Measurements from ENCODE around the gene PDE7B. TPM values are rescaled to one million over a fixed set of nuclear protein-coding genes. Genes with fewer than 3 reads are reported as not detected.

The PDE7B gene
- total RNA-seq, 1 donor from 2014 or later = 12.6 TPM

GRCh38 chr6:136093835-136094234, 242.3 kb downstream of the PDE7B start:
- no peak for TF ChIP-seq CTCF (IDR thresholded peaks at IDR 0.05; ENCODE audit: borderline replicate concordance)
- Histone ChIP-seq H3K27ac (replicated peaks) (peak overlapping the region; percentile 81), H3K9me3 (replicated peaks) (peaks cover 16% of the 10 kb centered on the region), H3K4me3 (no peak overlapping the region), H3K36me3 (no peaks in the 10 kb centered on the region), H3K27me3 (ENCODE audit: low read depth) (no peaks in the 10 kb centered on the region), H3K4me1 (peaks cover 52% of the 10 kb centered on the region)
- DNase-seq = no peak
- intact Hi-C loops (cut with micrococcal nuclease) = no loop called here

GRCh38 chr6:136094812-136095211, 243.3 kb downstream of the PDE7B start:
- H3K4me1 ChIP-seq = peaks cover 50% of the 10 kb centered on the region
- no peaks in the 10 kb centered on the region for H3K27me3 ChIP-seq (ENCODE audit: low read depth)
- DNase-seq = no peak
- H3K4me3 ChIP-seq = no peak overlapping the region
- TF ChIP-seq CTCF (IDR thresholded peaks at IDR 0.05; ENCODE audit: borderline replicate concordance) = no peak
- peak overlapping the region; percentile 81 for H3K27ac ChIP-seq (replicated peaks)
- intact Hi-C loops (cut with micrococcal nuclease) = no loop called here
- no peaks in the 10 kb centered on the region for H3K36me3 ChIP-seq
- peaks cover 21% of the 10 kb centered on the region for H3K9me3 ChIP-seq (replicated peaks)

- Histone ChIP-seq H3K27ac (replicated peaks) (peak overlapping the region; percentile 81), H3K4me1 (peaks cover 44% of the 10 kb centered on the region), H3K4me3 (no peak overlapping the region), H3K9me3 (replicated peaks) (peaks cover 24% of the 10 kb centered on the region), H3K36me3 (no peaks in the 10 kb centered on the region), H3K27me3 (ENCODE audit: low read depth) (no peaks in the 10 kb centered on the region)
- intact Hi-C loops (cut with micrococcal nuclease) = no loop called here
- TF ChIP-seq CTCF (IDR thresholded peaks at IDR 0.05; ENCODE audit: borderline replicate concordance) = no peak
- peak; percentile 42 for DNase-seq
Measured at GRCh38 chr6:136095986-136096385, 244.5 kb downstream of the PDE7B start.

- Histone ChIP-seq H3K4me1 (peaks cover 76% of the 10 kb centered on the region), H3K4me3 (no peak overlapping the region), H3K27me3 (ENCODE audit: low read depth) (no peaks in the 10 kb centered on the region), H3K27ac (replicated peaks) (peak overlapping the region; percentile 91), H3K9me3 (replicated peaks) (peaks cover 10% of the 10 kb centered on the region), H3K36me3 (no peaks in the 10 kb centered on the region)
- no peak for DNase-seq
- TF ChIP-seq CTCF (IDR thresholded peaks at IDR 0.05; ENCODE audit: borderline replicate concordance) = no peak
- intact Hi-C loops (cut with micrococcal nuclease) = loop anchor here (10.0 kb wide), 1 partner anchor 68 kb away; no protein-coding TSS in a partner anchor
Measured at GRCh38 chr6:136102991-136103688, 251.6 kb downstream of the PDE7B start.

DNA sequence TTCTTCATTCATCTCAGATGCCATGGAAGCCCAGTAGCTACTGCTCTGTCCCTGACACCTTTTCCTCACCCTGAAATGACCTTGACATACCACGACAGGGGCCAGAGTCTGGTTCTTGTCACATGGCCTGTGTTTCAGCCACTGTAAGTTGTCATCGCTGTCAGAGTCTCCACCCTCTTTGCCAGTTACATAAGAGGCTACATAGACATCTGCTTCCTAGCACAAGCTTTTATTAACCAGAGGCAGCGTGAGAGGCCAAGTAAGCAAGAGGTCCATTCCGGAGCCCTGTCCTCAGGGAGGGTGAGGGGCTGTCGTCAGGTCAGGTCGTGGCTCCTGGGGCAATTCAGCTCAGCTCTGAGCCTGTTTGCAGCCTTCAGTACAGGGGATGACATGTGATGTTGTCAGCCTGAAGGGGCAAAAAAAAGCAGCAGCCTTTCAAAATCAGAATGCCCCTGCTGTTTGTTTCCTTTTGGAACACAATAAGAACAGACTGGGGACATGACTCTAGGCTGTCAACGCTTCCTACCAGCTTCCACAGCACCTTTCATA, 252.3 kb downstream of the PDE7B start:
- intact Hi-C loops (cut with micrococcal nuclease) = loop anchor here (10.0 kb wide), 1 partner anchor 69 kb away; no protein-coding TSS in a partner anchor
- H3K4me1 ChIP-seq = peaks cover 83% of the 10 kb centered on the region
- TF ChIP-seq CTCF (IDR thresholded peaks at IDR 0.05; ENCODE audit: borderline replicate concordance) = no peak

More for the DNA sequence above, 252.3 kb downstream of the PDE7B start:
- Histone ChIP-seq H3K36me3 (no peaks in the 10 kb centered on the region), H3K9me3 (replicated peaks) (peaks cover 8% of the 10 kb centered on the region), H3K4me3 (peak overlapping the region; percentile 35), H3K27me3 (ENCODE audit: low read depth) (no peaks in the 10 kb centered on the region), H3K27ac (replicated peaks) (peak overlapping the region; percentile 91)
- DNase-seq = peak; percentile 84

All from left ventricle myocardium inferior (tissue), 1 donor.